ENCODE results near the gene HELB. TPM values are rescaled to one million over a fixed set of nuclear protein-coding genes. Genes with fewer than 3 reads are reported as not detected.

The HELB gene
- polyA plus RNA-seq, 12 donors, result 1.3 to 3.9 (median 2.1) TPM; not detected in 1

DNA sequence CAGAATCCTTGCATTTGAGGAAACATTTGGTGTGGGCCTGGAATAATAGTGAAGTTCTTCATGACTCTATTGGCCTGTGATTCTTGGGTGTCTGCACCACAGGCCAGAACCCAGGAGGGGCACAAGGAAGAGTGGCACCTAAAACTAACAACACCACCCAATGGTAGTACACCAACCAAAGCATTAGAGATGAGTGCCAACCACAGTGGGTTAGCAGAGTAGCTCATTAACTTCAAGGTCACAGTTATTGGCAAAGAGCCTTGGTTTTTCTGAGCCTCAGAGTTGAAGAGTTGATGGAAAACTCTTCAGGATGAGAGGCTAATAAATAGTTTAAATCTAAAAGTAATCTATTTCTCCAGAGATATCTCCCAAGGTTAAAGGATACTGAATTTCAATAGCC is 57.0 kb downstream of the HELB start:
- no peak for DNase-seq

- DNase-seq, result no peak
Measured at GRCh38 chr12:66361703-66362102, 59.4 kb downstream of the HELB start.

DNA sequence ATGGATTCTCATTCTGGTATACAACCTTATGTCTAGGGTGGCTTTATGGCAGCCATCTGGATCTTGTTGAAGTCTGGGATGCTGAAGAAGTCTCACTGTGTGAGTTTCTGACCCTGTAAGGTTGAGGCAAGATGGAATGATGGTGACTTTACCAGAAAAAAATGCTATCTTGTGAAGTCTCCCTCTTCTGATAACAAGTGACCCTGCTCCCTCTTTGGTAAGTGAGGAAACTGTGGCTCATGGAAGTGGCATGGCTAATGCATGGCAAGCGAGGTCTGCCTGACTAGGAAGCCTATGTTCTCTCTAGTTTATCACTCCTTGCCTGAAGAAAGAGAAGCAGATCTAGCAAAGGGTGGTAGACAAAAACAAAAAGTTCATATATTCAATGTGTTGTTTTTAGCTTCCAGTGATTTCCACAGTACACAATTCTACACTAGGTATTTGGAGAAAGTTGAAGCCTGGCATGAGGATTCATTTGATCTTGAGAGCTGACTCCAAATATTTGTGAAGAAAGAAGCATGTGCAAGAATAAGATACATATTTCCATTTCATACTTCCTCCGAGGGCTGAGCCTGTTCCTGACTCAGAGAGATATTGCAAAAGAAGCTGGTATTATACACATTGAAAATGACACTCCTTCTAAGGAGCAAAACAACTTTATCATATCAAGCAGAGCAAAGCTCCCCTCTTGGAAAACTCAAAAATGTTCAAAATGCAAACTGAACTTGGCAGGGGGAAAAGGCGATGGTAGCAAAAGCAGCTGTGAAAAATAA is 63.6 kb downstream of the HELB start:
- no peak for DNase-seq

DNA sequence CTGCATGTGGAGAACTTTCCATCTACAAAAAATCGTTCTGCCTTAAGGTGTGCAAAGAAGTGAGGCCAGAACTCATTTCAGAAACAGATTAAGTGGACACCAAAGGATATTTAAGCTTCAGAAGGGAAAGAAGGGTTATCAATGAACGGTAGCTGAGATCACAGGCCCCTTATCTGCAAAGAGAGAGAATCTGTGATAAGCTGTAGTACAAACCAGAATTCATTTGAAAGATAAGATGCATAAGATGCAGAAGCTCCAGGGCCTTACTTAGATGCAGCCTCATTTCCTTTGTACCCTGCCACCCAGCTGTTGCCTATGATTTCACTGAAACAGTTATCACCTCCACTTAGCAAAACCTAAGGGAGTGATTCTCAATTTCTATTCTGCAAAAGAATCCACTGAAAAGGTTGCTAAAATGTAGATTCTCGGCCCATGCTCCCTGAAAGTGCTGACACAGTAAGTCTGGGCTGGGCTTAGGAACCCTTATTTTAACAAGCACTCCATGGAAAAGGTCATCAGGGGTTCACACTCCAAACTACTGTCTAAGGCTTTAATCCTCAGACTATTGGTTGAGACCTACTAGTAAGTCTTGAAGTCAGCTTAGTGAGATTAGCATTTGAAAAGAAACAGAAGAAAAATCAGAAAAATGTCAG is 64.8 kb downstream of the HELB start:
- DNase-seq, result no peak

DNA sequence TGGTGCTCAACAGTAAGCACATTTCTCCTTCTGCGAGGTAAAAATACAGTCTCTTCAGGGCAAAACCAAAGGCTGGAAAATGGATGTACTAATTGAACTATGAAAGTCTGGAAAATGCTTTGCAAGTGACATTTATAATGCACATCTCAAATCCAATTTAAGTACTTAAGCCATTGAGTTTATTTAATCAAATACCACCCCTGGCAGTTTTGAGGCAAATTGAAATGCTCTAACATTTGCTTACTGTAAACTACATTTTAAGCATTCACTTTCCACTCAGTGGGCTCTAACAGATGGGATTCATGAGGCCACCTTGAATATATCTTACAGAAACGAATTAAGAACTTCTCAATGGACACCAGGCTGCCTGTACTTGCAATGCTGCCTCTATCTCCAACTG is 69.7 kb downstream of the HELB start:
- DNase-seq, result no peak

DNA sequence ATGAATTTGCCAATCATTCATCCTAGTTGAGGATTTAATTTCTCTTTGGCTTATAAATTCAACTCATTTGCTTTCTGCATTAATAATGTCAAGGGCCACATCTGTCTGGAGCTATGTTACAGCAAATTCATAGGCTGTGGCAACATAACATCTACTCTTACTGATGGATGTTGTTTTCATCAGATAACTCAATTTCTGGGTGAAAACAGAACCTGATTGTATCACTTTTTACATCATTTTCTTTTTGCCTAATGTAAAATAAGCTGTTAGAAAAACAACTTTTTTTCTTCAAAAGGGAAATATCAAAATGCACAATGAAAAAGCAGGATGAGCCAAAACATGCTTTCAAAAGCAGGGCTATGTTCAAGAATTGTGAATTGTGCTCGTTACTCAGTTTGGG is 73.3 kb downstream of the HELB start:
- DNase-seq, result no peak

- DNase-seq, result no peak
Measured at GRCh38 chr12:66379616-66380015, 77.3 kb downstream of the HELB start.

DNA sequence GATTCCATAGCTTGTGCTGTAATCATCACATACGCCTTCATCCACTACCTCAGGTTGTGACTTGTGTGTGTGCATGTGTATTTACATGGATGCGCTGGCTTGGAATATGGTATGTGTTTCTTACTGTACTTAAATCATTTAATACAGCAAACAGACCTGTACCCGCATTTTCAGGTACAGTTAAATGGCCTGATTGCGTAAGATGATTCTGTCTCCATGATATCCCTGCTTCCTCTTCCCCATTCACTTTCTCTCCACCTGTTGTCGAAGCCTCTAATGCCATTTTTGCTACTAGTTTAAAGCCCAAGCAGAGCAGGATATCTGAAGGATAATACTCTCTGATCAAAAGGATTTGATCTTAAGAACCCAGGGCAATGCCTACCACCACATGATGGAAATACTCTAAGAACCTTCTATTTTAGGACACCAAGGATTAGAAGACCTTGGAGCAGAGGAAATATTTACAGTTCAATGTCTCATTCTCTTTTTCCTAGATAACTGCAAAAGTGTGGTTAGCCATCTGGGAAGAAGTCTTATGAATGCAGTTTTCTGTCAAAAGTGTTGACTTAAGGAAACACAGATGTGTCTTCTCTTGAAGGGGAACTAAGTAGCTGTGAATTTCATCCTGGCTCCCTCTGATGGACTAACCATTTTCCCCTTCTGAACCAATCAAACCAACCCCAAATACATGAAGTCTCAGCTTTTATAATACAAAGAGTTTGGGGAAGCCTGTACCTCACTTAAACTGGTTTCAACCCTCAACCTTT is 78.7 kb downstream of the HELB start:
- DNase-seq, result no peak

GRCh38 chr12:66387117-66387516 is 84.8 kb downstream of the HELB start:
- DNase-seq, result no peak

Other genes with a start within 250 kb of the HELB start
- gene LLPH, start 171.7 kb upstream of the HELB start, polyA plus RNA-seq (ENCODE audit: insufficient read length in 12 of 12), result 10 to 100 TPM in 11 of 12 donors, not detected in 1; 23.9 to 34.2 (median 31.5) TPM
- gene TMBIM4, start 132.5 kb upstream of the HELB start, polyA plus RNA-seq (ENCODE audit: insufficient read length in 12 of 12), result 100 to 1,000 TPM in 2 of 12 donors, 10 to 100 TPM in 10; 49.2 to 146 (median 87.4) TPM
- 1 to 10 TPM in 11 of 12 donors, not detected in 1; 4.3 to 8.7 (median 6.2) TPM for gene IRAK3, start 113.3 kb upstream of the HELB start, polyA plus RNA-seq (ENCODE audit: insufficient read length in 12 of 12)